HPDE6-E6E7 (cell line): Measurements from ENCODE around the gene GMDS.
"Not testable (repeated sequence)": the region's sequence is repeated elsewhere in the genome, so short reads cannot be mapped to it uniquely, and the experiment has no call there.

ENCODE experiments used
- DNase-seq: peaks from one replicate; pipeline ENCODE4 v3.0.0; 2011; ENCODE audit warnings: missing footprints; ENCODE audit errors: extremely low spot score

GMDS gene

GRCh38 chr6:1858196-1858595 is 387.2 kb downstream of the GMDS start:
- no peak for DNase-seq

- no peak for DNase-seq
Observed at GRCh38 chr6:1856381-1856780, 389.0 kb downstream of the GMDS start.

- no peak for DNase-seq
Observed at GRCh38 chr6:1855890-1856289, 389.5 kb downstream of the GMDS start.

- no peak for DNase-seq
Observed at GRCh38 chr6:1854296-1854695, 391.1 kb downstream of the GMDS start.

GRCh38 chr6:1853761-1854160 is 391.6 kb downstream of the GMDS start:
- no peak for DNase-seq

GRCh38 chr6:1851681-1852456 is 393.5 kb downstream of the GMDS start:
- DNase-seq, result no peak

GRCh38 chr6:1850840-1851157 is 394.6 kb downstream of the GMDS start:
- no peak for DNase-seq

GRCh38 chr6:1850121-1850839 is 395.1 kb downstream of the GMDS start:
- no peak for DNase-seq

- no peak for DNase-seq
Observed at GRCh38 chr6:1849691-1850090, 395.7 kb downstream of the GMDS start.

- DNase-seq, result no peak
Observed at GRCh38 chr6:1848752-1849151, 396.7 kb downstream of the GMDS start.

GRCh38 chr6:1846611-1847010 is 398.8 kb downstream of the GMDS start:
- no peak for DNase-seq

GRCh38 chr6:1845543-1845942 is 399.9 kb downstream of the GMDS start:
- DNase-seq, result not testable (repeated sequence)

- DNase-seq, result no peak
Observed at GRCh38 chr6:1842334-1842733, 403.1 kb downstream of the GMDS start.

GRCh38 chr6:1841136-1841535 is 404.3 kb downstream of the GMDS start:
- DNase-seq, result no peak

GRCh38 chr6:1840491-1841121 is 404.8 kb downstream of the GMDS start:
- no peak for DNase-seq

- no peak for DNase-seq
Observed at GRCh38 chr6:1839361-1839760, 406.0 kb downstream of the GMDS start.

- no peak for DNase-seq
Observed at GRCh38 chr6:1838604-1839213, 406.7 kb downstream of the GMDS start.

- no peak for DNase-seq
Observed at GRCh38 chr6:1837826-1838225, 407.6 kb downstream of the GMDS start.

GRCh38 chr6:1836690-1837089 is 408.7 kb downstream of the GMDS start:
- no peak for DNase-seq

GRCh38 chr6:1834646-1835516 is 410.5 kb downstream of the GMDS start:
- DNase-seq, result no peak

GRCh38 chr6:1834207-1834606 is 411.2 kb downstream of the GMDS start:
- no peak for DNase-seq
